ENCODE data around the gene RDH14. TPM values are rescaled to one million over a fixed set of nuclear protein-coding genes. Genes with fewer than 3 reads are reported as not detected.

The RDH14 gene
- total and polyA plus RNA-seq, 4 donors = 30.8 to 46.7 (median 32.4) TPM

DNA sequence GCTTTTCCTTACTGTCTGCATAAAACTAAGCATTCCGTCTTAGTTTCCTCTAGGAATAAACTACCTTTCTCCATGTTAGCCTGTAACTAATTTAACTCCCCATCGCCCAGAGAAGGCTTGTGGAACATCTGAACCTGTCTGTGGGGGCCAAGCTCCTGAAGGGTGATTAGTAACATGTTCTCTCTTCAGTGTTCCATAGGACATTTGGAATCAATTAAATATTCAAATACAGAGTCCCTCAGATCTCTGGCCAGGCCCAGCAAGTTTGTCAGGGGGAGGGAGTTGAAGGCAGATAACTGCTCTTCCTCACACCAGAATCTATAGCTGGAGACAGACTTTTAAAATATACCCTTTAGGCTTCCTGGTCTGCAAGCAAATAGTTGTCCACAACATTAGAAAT is 8.8 kb downstream of the RDH14 start:
- Histone ChIP-seq H3K36me3 (ENCODE audit: control insufficient read depth, insufficient read depth, low read length) (no peaks in the 10 kb centered on the region), H3K4me3 (ENCODE audit: low read depth, low read length) (no peak overlapping the region), H3K27me3 (ENCODE audit: control insufficient read depth, insufficient read depth, low read length) (no peaks in the 10 kb centered on the region), H3K4me1 (ENCODE audit: control insufficient read depth, insufficient read depth, low read length) (no peaks in the 10 kb centered on the region), H3K9me3 (ENCODE audit: control insufficient read depth, insufficient read depth, low read length) (no peaks in the 10 kb centered on the region), H3K27ac (ENCODE audit: low read depth, low read length) (no peak overlapping the region)
- no CpG with 5 or more reads among the region's 2 CpGs for WGBS (ENCODE audit: insufficient coverage)
- no peak for DNase-seq (ENCODE audit: low read depth in 4 of 6, low spot score in 6 of 6)

DNA sequence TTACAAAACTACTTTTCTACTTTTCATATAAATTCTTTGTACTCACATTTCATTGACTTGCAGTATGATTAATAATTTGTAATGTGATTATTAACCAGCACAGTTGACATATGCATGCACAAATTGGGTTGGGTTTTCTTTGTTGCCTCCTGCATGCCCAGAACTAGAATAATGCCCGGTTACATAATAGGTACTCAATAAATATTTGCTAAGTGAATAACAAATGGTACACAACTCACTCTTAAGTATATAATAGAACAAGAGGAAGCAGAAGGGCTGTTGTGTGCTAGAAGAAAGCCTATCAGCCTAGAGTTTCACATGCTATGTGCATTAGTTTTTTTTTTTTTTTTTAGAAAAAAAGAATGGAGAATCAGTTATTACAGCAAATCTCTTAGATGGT is 9.3 kb downstream of the RDH14 start:
- no peak overlapping the region for H3K27ac ChIP-seq (ENCODE audit: low read depth, low read length)
- no peak for DNase-seq (ENCODE audit: low read depth in 4 of 6, low spot score in 6 of 6)
- no CpG with 5 or more reads among the region's 1 CpG for WGBS (ENCODE audit: insufficient coverage)

DNA sequence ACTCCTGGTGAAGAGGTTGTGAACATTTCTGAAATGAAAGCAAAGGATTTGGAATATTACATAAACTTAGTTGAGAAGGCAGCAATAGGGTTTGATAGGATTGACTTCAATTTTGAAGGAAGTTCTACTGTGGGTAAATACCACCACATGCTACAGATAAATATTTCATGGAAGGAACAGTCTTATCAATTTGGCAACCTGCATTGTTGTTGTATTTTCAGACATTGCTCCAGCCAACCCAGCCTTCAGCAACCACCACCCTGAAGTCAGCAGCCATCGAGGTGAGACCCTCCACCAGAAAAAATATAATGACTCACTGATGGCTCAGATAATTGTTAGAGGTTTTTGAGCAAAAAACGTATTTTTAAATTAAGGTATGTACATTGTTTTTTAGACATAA is 10.0 kb downstream of the RDH14 start:
- Histone ChIP-seq H3K27me3 (ENCODE audit: control insufficient read depth, insufficient read depth, low read length) (no peaks in the 10 kb centered on the region), H3K9me3 (ENCODE audit: control insufficient read depth, insufficient read depth, low read length) (no peaks in the 10 kb centered on the region), H3K36me3 (ENCODE audit: control insufficient read depth, insufficient read depth, low read length) (no peaks in the 10 kb centered on the region), H3K4me3 (ENCODE audit: low read depth, low read length) (no peak overlapping the region), H3K4me1 (ENCODE audit: control insufficient read depth, insufficient read depth, low read length) (no peaks in the 10 kb centered on the region), H3K27ac (ENCODE audit: low read depth, low read length) (no peak overlapping the region)
- DNase-seq (ENCODE audit: low read depth in 4 of 6, low spot score in 6 of 6) = no peak
- no CpG with 5 or more reads among the region's 2 CpGs for WGBS (ENCODE audit: insufficient coverage)

More for the DNA sequence above, 9.3 kb downstream of the RDH14 start:
- H3K4me1 ChIP-seq (ENCODE audit: control insufficient read depth, insufficient read depth, low read length) = no peaks in the 10 kb centered on the region
- H3K4me3 ChIP-seq (ENCODE audit: low read depth, low read length) = no peak overlapping the region
- H3K27me3 ChIP-seq (ENCODE audit: control insufficient read depth, insufficient read depth, low read length) = no peaks in the 10 kb centered on the region
- no peaks in the 10 kb centered on the region for H3K9me3 ChIP-seq (ENCODE audit: control insufficient read depth, insufficient read depth, low read length)
- H3K36me3 ChIP-seq (ENCODE audit: control insufficient read depth, insufficient read depth, low read length) = no peaks in the 10 kb centered on the region

DNA sequence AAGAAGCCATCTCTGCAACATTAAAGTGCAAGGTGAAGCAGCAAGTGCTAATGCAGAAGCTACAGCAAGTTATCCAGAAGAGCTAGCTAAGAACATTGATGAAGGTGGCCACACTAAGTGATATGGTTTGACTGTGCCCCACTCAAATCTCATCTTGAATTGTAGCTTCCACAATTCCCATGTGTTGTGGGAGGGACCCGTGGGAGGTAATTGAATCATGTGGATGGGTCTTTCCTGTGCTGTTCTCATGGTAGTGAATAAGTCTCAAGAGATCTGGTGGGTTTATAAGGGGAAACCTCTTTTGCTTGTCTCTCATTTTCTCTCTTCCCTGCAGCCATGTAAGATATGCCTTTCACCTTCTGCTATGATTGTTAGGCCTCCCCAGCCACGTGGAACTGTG is 11.4 kb downstream of the RDH14 start:
- 71% methylated on average over 1 of the region's 2 CpGs for WGBS (ENCODE audit: insufficient coverage)
- Histone ChIP-seq H3K9me3 (ENCODE audit: control insufficient read depth, insufficient read depth, low read length) (no peaks in the 10 kb centered on the region), H3K36me3 (ENCODE audit: control insufficient read depth, insufficient read depth, low read length) (no peaks in the 10 kb centered on the region), H3K4me3 (ENCODE audit: low read depth, low read length) (no peak overlapping the region), H3K4me1 (ENCODE audit: control insufficient read depth, insufficient read depth, low read length) (no peaks in the 10 kb centered on the region), H3K27ac (ENCODE audit: low read depth, low read length) (no peak overlapping the region), H3K27me3 (ENCODE audit: control insufficient read depth, insufficient read depth, low read length) (no peaks in the 10 kb centered on the region)
- DNase-seq (ENCODE audit: low read depth in 4 of 6, low spot score in 6 of 6) = no peak

DNA sequence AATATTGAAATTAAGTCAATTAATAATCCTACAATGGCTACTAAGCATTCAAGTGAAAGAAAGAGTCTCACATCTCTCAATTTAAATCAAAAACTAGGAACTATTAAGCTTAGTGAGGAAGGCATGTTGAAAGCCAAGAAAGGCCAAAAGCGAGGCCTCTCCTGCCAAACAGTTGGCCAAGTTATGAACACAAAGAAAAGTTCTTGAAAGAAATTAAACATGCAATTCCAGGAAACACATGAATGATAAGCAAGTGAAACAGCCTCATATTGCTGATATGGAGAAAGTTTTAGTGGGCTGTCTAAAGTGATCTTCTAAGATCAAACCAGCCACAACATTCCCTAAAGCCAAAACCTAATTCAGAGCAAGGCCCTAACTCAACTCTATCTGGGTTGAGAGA is 11.8 kb downstream of the RDH14 start:
- no peaks in the 10 kb centered on the region for H3K4me1 ChIP-seq (ENCODE audit: control insufficient read depth, insufficient read depth, low read length)
- no peaks in the 10 kb centered on the region for H3K36me3 ChIP-seq (ENCODE audit: control insufficient read depth, insufficient read depth, low read length)
- WGBS (ENCODE audit: insufficient coverage) = no CpG with 5 or more reads among the region's 1 CpG
- no peak overlapping the region for H3K27ac ChIP-seq (ENCODE audit: low read depth, low read length)
- H3K4me3 ChIP-seq (ENCODE audit: low read depth, low read length) = no peak overlapping the region
- no peak for DNase-seq (ENCODE audit: low read depth in 4 of 6, low spot score in 6 of 6)
- H3K9me3 ChIP-seq (ENCODE audit: control insufficient read depth, insufficient read depth, low read length) = no peaks in the 10 kb centered on the region
- no peaks in the 10 kb centered on the region for H3K27me3 ChIP-seq (ENCODE audit: control insufficient read depth, insufficient read depth, low read length)

DNA sequence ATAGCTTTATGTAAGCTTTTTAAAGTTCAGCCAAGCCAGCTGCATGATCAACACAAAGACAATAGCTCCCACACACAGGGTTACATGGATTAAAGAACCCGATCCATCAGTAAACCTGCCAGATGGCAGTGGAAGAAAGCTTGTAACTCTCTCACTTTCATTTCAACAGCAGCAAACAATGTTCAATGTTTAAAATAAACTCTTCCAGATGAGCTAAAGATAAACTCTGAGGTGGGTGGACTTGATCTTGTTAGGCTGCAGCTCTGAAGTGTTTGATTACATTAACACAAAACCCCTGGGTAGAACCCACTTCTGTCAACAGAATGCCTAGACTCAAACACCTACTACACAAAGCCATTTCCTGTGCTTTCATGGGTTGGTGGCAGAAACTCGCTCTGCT is 13.9 kb downstream of the RDH14 start:
- DNase-seq (ENCODE audit: low read depth in 4 of 6, low spot score in 6 of 6) = no peak
- no peaks in the 10 kb centered on the region for H3K4me1 ChIP-seq (ENCODE audit: control insufficient read depth, insufficient read depth, low read length)
- H3K9me3 ChIP-seq (ENCODE audit: control insufficient read depth, insufficient read depth, low read length) = no peaks in the 10 kb centered on the region

DNA sequence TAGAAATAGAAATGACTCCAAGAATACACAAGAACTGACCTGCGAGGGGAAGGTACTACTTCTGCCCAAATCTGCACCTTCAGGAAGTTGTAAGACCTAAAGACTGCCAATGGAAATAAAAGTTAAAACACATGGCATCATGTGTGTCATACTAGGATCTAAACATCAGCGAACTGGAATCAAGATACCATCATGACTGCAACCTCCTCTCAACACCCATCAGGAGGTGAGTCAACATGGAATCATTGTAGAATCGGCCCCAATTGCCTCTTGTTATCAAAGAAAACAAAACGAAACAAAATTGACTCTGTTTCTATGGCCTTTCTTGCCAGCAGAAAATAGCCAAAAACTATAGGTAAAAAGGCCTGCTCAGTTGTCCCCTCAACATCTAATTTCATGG is 15.1 kb downstream of the RDH14 start:
- Histone ChIP-seq H3K4me1 (ENCODE audit: control insufficient read depth, insufficient read depth, low read length) (no peaks in the 10 kb centered on the region), H3K27me3 (ENCODE audit: control insufficient read depth, insufficient read depth, low read length) (no peaks in the 10 kb centered on the region), H3K9me3 (ENCODE audit: control insufficient read depth, insufficient read depth, low read length) (no peaks in the 10 kb centered on the region), H3K4me3 (ENCODE audit: low read depth, low read length) (no peak overlapping the region), H3K27ac (ENCODE audit: low read depth, low read length) (no peak overlapping the region), H3K36me3 (ENCODE audit: control insufficient read depth, insufficient read depth, low read length) (no peaks in the 10 kb centered on the region)
- no peak for DNase-seq (ENCODE audit: low read depth in 4 of 6, low spot score in 6 of 6)
- 100% methylated on average over 1 of the region's 4 CpGs for WGBS (ENCODE audit: insufficient coverage)

More for the DNA sequence above, 13.9 kb downstream of the RDH14 start:
- Histone ChIP-seq H3K27me3 (ENCODE audit: control insufficient read depth, insufficient read depth, low read length) (no peaks in the 10 kb centered on the region), H3K27ac (ENCODE audit: low read depth, low read length) (no peak overlapping the region), H3K4me3 (ENCODE audit: low read depth, low read length) (no peak overlapping the region), H3K36me3 (ENCODE audit: control insufficient read depth, insufficient read depth, low read length) (no peaks in the 10 kb centered on the region)
- WGBS (ENCODE audit: insufficient coverage) = 60% methylated on average over 1 of the region's 2 CpGs

DNA sequence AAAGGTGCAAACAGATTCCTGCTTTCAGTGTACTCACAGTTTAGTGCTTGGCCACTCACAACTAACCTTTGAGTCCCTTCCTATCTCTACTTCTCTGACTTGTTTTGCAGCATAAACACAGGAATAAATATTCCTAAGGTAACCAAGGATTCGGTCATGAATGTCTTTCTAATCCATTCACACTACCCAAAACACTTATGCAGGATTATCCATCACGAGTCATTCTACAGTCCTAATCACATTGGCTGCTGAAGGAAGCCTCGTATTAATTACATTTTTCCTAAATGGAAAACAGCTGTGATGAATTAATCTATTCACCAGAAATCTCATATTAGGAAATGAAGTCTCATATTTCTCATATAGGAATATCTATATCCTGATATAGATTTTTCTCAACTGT is 16.3 kb downstream of the RDH14 start:
- DNase-seq (ENCODE audit: low read depth in 4 of 6, low spot score in 6 of 6) = no peak
- H3K4me1 ChIP-seq (ENCODE audit: control insufficient read depth, insufficient read depth, low read length) = no peaks in the 10 kb centered on the region
- H3K27me3 ChIP-seq (ENCODE audit: control insufficient read depth, insufficient read depth, low read length) = no peaks in the 10 kb centered on the region
- H3K36me3 ChIP-seq (ENCODE audit: control insufficient read depth, insufficient read depth, low read length) = no peaks in the 10 kb centered on the region
- no peak overlapping the region for H3K4me3 ChIP-seq (ENCODE audit: low read depth, low read length)
- WGBS (ENCODE audit: insufficient coverage) = 100% methylated on average over 1 of the region's 3 CpGs
- peaks cover 2% of the 10 kb centered on the region for H3K9me3 ChIP-seq (ENCODE audit: control insufficient read depth, insufficient read depth, low read length)
- H3K27ac ChIP-seq (ENCODE audit: low read depth, low read length) = no peak overlapping the region

DNA sequence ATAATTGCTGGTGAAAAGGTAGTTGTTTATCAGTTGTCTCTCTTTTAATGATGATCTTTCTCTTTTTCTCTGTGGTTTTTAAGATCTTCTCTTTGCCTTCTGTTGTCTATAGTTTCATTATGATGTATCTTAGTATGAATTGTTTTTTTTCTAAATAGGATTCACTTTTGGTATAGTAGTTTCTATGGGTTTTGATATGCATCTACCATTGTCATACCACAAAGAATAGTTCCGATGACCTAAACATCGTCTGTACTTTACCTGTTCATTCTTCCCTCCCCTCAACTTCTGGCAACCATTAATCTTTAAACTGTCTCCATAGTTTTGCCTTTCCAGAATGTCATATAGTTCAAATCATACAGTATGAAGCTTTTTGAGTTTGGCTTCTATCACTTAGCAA is 19.6 kb downstream of the RDH14 start:
- Histone ChIP-seq H3K9me3 (ENCODE audit: control insufficient read depth, insufficient read depth, low read length) (peaks cover 2% of the 10 kb centered on the region), H3K4me1 (ENCODE audit: control insufficient read depth, insufficient read depth, low read length) (no peaks in the 10 kb centered on the region), H3K27ac (ENCODE audit: low read depth, low read length) (no peak overlapping the region), H3K4me3 (ENCODE audit: low read depth, low read length) (no peak overlapping the region), H3K27me3 (ENCODE audit: control insufficient read depth, insufficient read depth, low read length) (no peaks in the 10 kb centered on the region), H3K36me3 (ENCODE audit: control insufficient read depth, insufficient read depth, low read length) (no peaks in the 10 kb centered on the region)
- DNase-seq (ENCODE audit: low read depth in 4 of 6, low spot score in 6 of 6) = no peak
- WGBS (ENCODE audit: insufficient coverage) = 80% methylated on average over 1 of the region's 2 CpGs

DNA sequence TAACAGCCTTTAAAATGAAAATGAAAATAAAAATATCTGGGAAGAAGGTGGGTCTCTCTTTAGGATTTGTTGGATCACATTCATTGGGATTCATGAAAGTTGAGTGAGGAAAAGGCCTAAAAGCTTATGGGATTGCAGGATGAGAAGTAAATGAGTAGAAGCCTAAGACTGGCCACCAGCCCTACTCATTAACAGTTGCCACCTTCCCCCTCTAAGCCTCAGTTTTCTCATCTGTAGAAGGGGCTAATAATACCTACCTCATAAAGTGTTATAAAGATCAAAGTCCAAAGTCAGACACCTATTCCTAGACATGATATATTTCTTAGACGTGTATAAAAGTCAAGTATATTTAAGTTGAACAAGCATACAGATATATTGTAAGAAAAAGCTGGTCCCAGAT is 23.8 kb downstream of the RDH14 start:
- H3K9me3 ChIP-seq (ENCODE audit: control insufficient read depth, insufficient read depth, low read length) = peaks cover 2% of the 10 kb centered on the region
- H3K27me3 ChIP-seq (ENCODE audit: control insufficient read depth, insufficient read depth, low read length) = no peaks in the 10 kb centered on the region
- no CpG with 5 or more reads among the region's 1 CpG for WGBS (ENCODE audit: insufficient coverage)
- DNase-seq (ENCODE audit: low read depth in 4 of 6, low spot score in 6 of 6) = no peak
- no peak overlapping the region for H3K27ac ChIP-seq (ENCODE audit: low read depth, low read length)
- H3K36me3 ChIP-seq (ENCODE audit: control insufficient read depth, insufficient read depth, low read length) = no peaks in the 10 kb centered on the region
- H3K4me1 ChIP-seq (ENCODE audit: control insufficient read depth, insufficient read depth, low read length) = no peaks in the 10 kb centered on the region
- no peak overlapping the region for H3K4me3 ChIP-seq (ENCODE audit: low read depth, low read length)

All from spinal cord (tissue), 10 donors.